GM10248 (cell line): ENCODE results near the gene NCOA6.
"Not testable (repeated sequence)": the region's sequence is repeated elsewhere in the genome, so short reads cannot be mapped to it uniquely, and the experiment has no call there.

Experiments
- CTCF ChIA-PET: fragments of 300-600 bp; sonication (Branson Sonifier 250); formaldehyde crosslinking; extraction: SDS; loops from one replicate; lab custom pipeline; 2021; ENCODE audit warnings: antibody characterized with exemption; lab: Yijun Ruan, JAX
- POLR2A ChIA-PET: fragments of 350-650 bp; sonication (Branson Sonifier 250); formaldehyde crosslinking; extraction: SDS; loops from one replicate; lab custom pipeline; 2020; ENCODE audit warnings: antibody characterized with exemption; lab: Yijun Ruan, JAX
- DNase-seq: peaks from one replicate; pipeline ENCODE4 v3.0.0; 2012; ENCODE audit errors: extremely low spot score
- CTCF ChIP-seq: IDR thresholded peaks from 2 replicates; pipeline ENCODE4 v1.5.1; 2012; ENCODE audit warnings: mild to moderate bottlenecking, low read depth; ENCODE audit errors: extremely low read depth, missing control alignments, control extremely low read depth

Gene NCOA6

GRCh38 chr20:34715384-34715783 is 110.1 kb downstream of the NCOA6 start:
- CTCF ChIA-PET = interaction anchor here (1.3 to 2.8 kb wide), 3 partner anchors 10 to 54 kb away, joined by 3 to 9 read pairs (median 3); no protein-coding TSS in a partner anchor
- no peak for TF ChIP-seq CTCF
- POLR2A ChIA-PET = interaction anchor here (0.7 kb wide), 1 partner anchor 8 kb away, joined by 6 read pairs; no protein-coding TSS in a partner anchor
- DNase-seq = no peak

- POLR2A ChIA-PET = not testable (repeated sequence)
- CTCF ChIA-PET = interaction anchor here (0.6 to 2.8 kb wide), 8 partner anchors 8 to 401 kb away, joined by 3 to 9 read pairs (median 4); no protein-coding TSS in a partner anchor
These were observed 111.4 kb downstream of the NCOA6 start for GRCh38 chr20:34713944-34714515.

GRCh38 chr20:34713194-34713943 is 112.1 kb downstream of the NCOA6 start:
- no peak for TF ChIP-seq CTCF

More at GRCh38 chr20:34713944-34714515, 111.4 kb downstream of the NCOA6 start:
- DNase-seq = not testable (repeated sequence)

GRCh38 chr20:34712525-34713192 is 112.8 kb downstream of the NCOA6 start:
- ChIA-PET POLR2A (no interaction called here), CTCF (interaction anchor here (1.1 to 6.8 kb wide), 7 partner anchors 8 to 400 kb away, joined by 3 to 36 read pairs (median 5); no protein-coding TSS in a partner anchor)
- DNase-seq = no peak
- TF ChIP-seq CTCF = no peak

More at GRCh38 chr20:34713194-34713943, 112.1 kb downstream of the NCOA6 start:
- CTCF ChIA-PET = interaction anchor here (0.6 to 2.8 kb wide), 8 partner anchors 8 to 401 kb away, joined by 3 to 9 read pairs (median 4); no protein-coding TSS in a partner anchor
- DNase-seq = no peak
- POLR2A ChIA-PET = no interaction called here

- ChIA-PET CTCF (interaction anchor here (0.8 to 6.8 kb wide), 5 partner anchors 9 to 399 kb away, joined by 3 to 36 read pairs (median 12); no protein-coding TSS in a partner anchor), POLR2A (interaction anchor here (0.5 kb wide), 1 partner anchor 904 kb away, joined by 3 read pairs; the partner anchor contains the start of gene SPAG4)
- no peak for TF ChIP-seq CTCF
- DNase-seq = no peak
These were observed 113.5 kb downstream of the NCOA6 start for GRCh38 chr20:34711813-34712430.

GRCh38 chr20:34710861-34711574 is 114.4 kb downstream of the NCOA6 start:
- POLR2A ChIA-PET = no interaction called here
- TF ChIP-seq CTCF = no peak
- CTCF ChIA-PET = interaction anchor here (0.7 to 6.8 kb wide), 5 partner anchors 9 to 398 kb away, joined by 3 to 36 read pairs (median 12); no protein-coding TSS in a partner anchor
- DNase-seq = no peak
